GM19240 (cell line): ENCODE results near the gene ADAM23.
A peak's percentile ranks its signal among the peaks of the same experiment; 100 is the strongest.

Source experiments
- DNase-seq: peaks from one replicate; pipeline ENCODE4 v3.0.0; 2011; ENCODE audit warnings: low spot score; ENCODE audit not compliant: insufficient read length

ADAM23 gene

GRCh38 chr2:206438196-206438724 lies 5.1 kb upstream of the ADAM23 start:
- DNase-seq: no peak

GRCh38 chr2:206442474-206442832 lies 879 bp upstream of the ADAM23 start:
- no peak for DNase-seq

GRCh38 chr2:206443735-206444527 lies 599 bp downstream of the ADAM23 start:
- DNase-seq: peak; percentile 43

GRCh38 chr2:206445948-206446347 lies 2.6 kb downstream of the ADAM23 start:
- DNase-seq: no peak

- DNase-seq: no peak
Measured at GRCh38 chr2:206452242-206452641, 8.9 kb downstream of the ADAM23 start.

GRCh38 chr2:206452750-206453149 lies 9.4 kb downstream of the ADAM23 start:
- DNase-seq: no peak

- DNase-seq: no peak
Measured at GRCh38 chr2:206456078-206456754, 12.9 kb downstream of the ADAM23 start.

GRCh38 chr2:206457188-206457634 lies 13.9 kb downstream of the ADAM23 start:
- DNase-seq: no peak

GRCh38 chr2:206462240-206462854 lies 19.0 kb downstream of the ADAM23 start:
- no peak for DNase-seq

GRCh38 chr2:206463685-206464084 lies 20.4 kb downstream of the ADAM23 start:
- DNase-seq: no peak

GRCh38 chr2:206464597-206464996 lies 21.3 kb downstream of the ADAM23 start:
- DNase-seq: no peak

- DNase-seq: no peak
Measured at GRCh38 chr2:206471524-206472062, 28.3 kb downstream of the ADAM23 start.

- no peak for DNase-seq
Measured at GRCh38 chr2:206472094-206472493, 28.8 kb downstream of the ADAM23 start.

- DNase-seq: no peak
Measured at GRCh38 chr2:206474099-206474498, 30.8 kb downstream of the ADAM23 start.

- no peak for DNase-seq
Measured at GRCh38 chr2:206477296-206477695, 34.0 kb downstream of the ADAM23 start.

- no peak for DNase-seq
Measured at GRCh38 chr2:206478340-206478739, 35.0 kb downstream of the ADAM23 start.

- no peak for DNase-seq
Measured at GRCh38 chr2:206480161-206480560, 36.8 kb downstream of the ADAM23 start.

GRCh38 chr2:206480620-206481019 lies 37.3 kb downstream of the ADAM23 start:
- DNase-seq: no peak

GRCh38 chr2:206481056-206481455 lies 37.7 kb downstream of the ADAM23 start:
- no peak for DNase-seq

GRCh38 chr2:206482123-206482522 lies 38.8 kb downstream of the ADAM23 start:
- no peak for DNase-seq

- DNase-seq: no peak
Measured at GRCh38 chr2:206482633-206483032, 39.3 kb downstream of the ADAM23 start.

GRCh38 chr2:206488053-206488452 lies 44.7 kb downstream of the ADAM23 start:
- no peak for DNase-seq
